Astrocyte (in vitro differentiated cells and primary cell): ENCODE data around the gene BDH2. TPM values are rescaled to one million over a fixed set of nuclear protein-coding genes. Genes with fewer than 3 reads are reported as not detected.

ENCODE experiments used
- DNase-seq: peaks from one replicate; pipeline ENCODE4 v3.0.0-alpha.2; 2010; ENCODE audit warnings: low read depth
- FAIRE-seq: peaks from 2 replicates; lab custom pipeline; 2011; peaks lifted over from hg19 to GRCh38; lab: Jason Lieb, UNC
- H2AFZ ChIP-seq: 2 replicates; pipeline ENCODE4 v1.6.0; 2012; ENCODE audit warnings: low read depth, low read length, inconsistent platforms
- H3K27ac ChIP-seq: 2 replicates; pipeline ENCODE4 v1.5.1; 2011; ENCODE audit warnings: low read depth, low read length, inconsistent platforms
- H3K27me3 ChIP-seq: 2 replicates; pipeline ENCODE4 v1.6.0; 2011; ENCODE audit warnings: low read length, inconsistent platforms; ENCODE audit not compliant: insufficient read depth
- H3K36me3 ChIP-seq: 2 replicates; pipeline ENCODE4 v1.5.1; 2011; ENCODE audit warnings: low read length, inconsistent platforms; ENCODE audit not compliant: insufficient read depth
- H3K4me1 ChIP-seq: 2 replicates; pipeline ENCODE4 v1.5.1; 2011; ENCODE audit warnings: low read length, inconsistent platforms; ENCODE audit not compliant: insufficient read depth
- H3K4me2 ChIP-seq: 2 replicates; pipeline ENCODE4 v1.6.0; 2012; ENCODE audit warnings: low read length, inconsistent platforms
- H3K4me3 ChIP-seq: 2 replicates; pipeline ENCODE4 v1.5.1; 2011; ENCODE audit warnings: low read depth, mild to moderate bottlenecking, low read length, inconsistent platforms; ENCODE audit not compliant: insufficient read depth
- H3K79me2 ChIP-seq: 2 replicates; pipeline ENCODE4 v1.6.0; 2012; ENCODE audit warnings: mild to moderate bottlenecking, low read length, inconsistent platforms; ENCODE audit not compliant: insufficient read depth
- H3K9ac ChIP-seq: 2 replicates; pipeline ENCODE4 v1.6.0; 2012; ENCODE audit warnings: mild to moderate bottlenecking, low read length, inconsistent platforms
- H3K9me3 ChIP-seq: 2 replicates; pipeline ENCODE4 v1.5.1; 2012; ENCODE audit warnings: low read depth, mild to moderate bottlenecking, low read length, inconsistent platforms; ENCODE audit not compliant: insufficient read depth
- H4K20me1 ChIP-seq: 2 replicates; pipeline ENCODE4 v1.6.0; 2012; ENCODE audit warnings: low read length, inconsistent platforms; ENCODE audit not compliant: insufficient read depth
- H3K27ac Mint-ChIP-seq: one replicate; pipeline ENCODE4 v1.8.0; 2021; ENCODE audit warnings: mild to moderate bottlenecking, mixed read lengths; ENCODE audit not compliant: unreplicated experiment
- H3K27me3 Mint-ChIP-seq: one replicate; pipeline ENCODE4 v1.8.0; 2021; ENCODE audit warnings: low read depth, mixed read lengths; ENCODE audit not compliant: unreplicated experiment
- H3K36me3 Mint-ChIP-seq: one replicate; pipeline ENCODE4 v1.8.0; 2021; ENCODE audit warnings: low read depth, mixed read lengths; ENCODE audit not compliant: unreplicated experiment
- H3K4me1 Mint-ChIP-seq: one replicate; pipeline ENCODE4 v1.8.0; 2021; ENCODE audit warnings: low read depth, mixed read lengths; ENCODE audit not compliant: unreplicated experiment
- H3K4me3 Mint-ChIP-seq: one replicate; pipeline ENCODE4 v1.8.0; 2021; ENCODE audit warnings: mild to moderate bottlenecking, moderate library complexity, mixed read lengths; ENCODE audit not compliant: unreplicated experiment
- H3K9me3 Mint-ChIP-seq: one replicate; pipeline ENCODE4 v1.8.0; 2021; ENCODE audit warnings: mild to moderate bottlenecking, mixed read lengths; ENCODE audit not compliant: unreplicated experiment
- CTCF ChIP-seq: IDR thresholded peaks from 2 replicates; pipeline ENCODE4 v1.5.1; 2011; ENCODE audit warnings: low read depth, mild to moderate bottlenecking, inconsistent platforms, low read length, moderate library complexity; ENCODE audit not compliant: insufficient read depth
- EZH2 ChIP-seq: IDR thresholded peaks from 2 replicates; pipeline ENCODE4 v1.6.1; 2012; ENCODE audit warnings: mild to moderate bottlenecking, low read length, inconsistent platforms; ENCODE audit not compliant: insufficient read depth
- total RNA-seq: library from RNA; stranded (reverse); gene quantifications from 2 replicates; pipeline ENCODE4 v1.2.1, GENCODE V29; 2021

The BDH2 gene
- total RNA-seq, 1 donor from 2014 or later: 31.0 TPM

GRCh38 chr4:103136671-103137445, 37.2 kb upstream of the BDH2 start:
- Histone ChIP-seq H3K4me3 (no peak overlapping the region), H3K79me2 (no peaks in the 10 kb centered on the region), H3K9ac (no peak overlapping the region), H4K20me1 (no peaks in the 10 kb centered on the region), H3K27me3 (no peaks in the 10 kb centered on the region), H2AFZ (no peak overlapping the region), H3K4me2 (peak overlapping the region; percentile 17), H3K36me3 (peaks cover 19% of the 10 kb centered on the region), H3K9me3 (no peaks in the 10 kb centered on the region), H3K27ac (peak overlapping the region; percentile 48), H3K4me1 (peaks cover 9% of the 10 kb centered on the region)
- DNase-seq: no peak
- Mint-ChIP-seq H3K4me1 (peaks cover 5% of the 10 kb centered on the region), H3K4me3 (no peak overlapping the region), H3K36me3 (no peaks in the 10 kb centered on the region), H3K27ac (no peak overlapping the region), H3K9me3 (no peaks in the 10 kb centered on the region), H3K27me3 (no peaks in the 10 kb centered on the region)
- FAIRE-seq: no peak
- TF ChIP-seq CTCF (no peak), EZH2 (no peak)

- DNase-seq (no peak), FAIRE-seq (no peak)
- Histone ChIP-seq H3K4me1 (no peaks in the 10 kb centered on the region), H3K4me2 (no peak overlapping the region), H3K27me3 (no peaks in the 10 kb centered on the region), H4K20me1 (no peaks in the 10 kb centered on the region), H3K36me3 (peaks cover 9% of the 10 kb centered on the region), H2AFZ (no peak overlapping the region), H3K4me3 (no peak overlapping the region), H3K79me2 (no peaks in the 10 kb centered on the region), H3K9me3 (no peaks in the 10 kb centered on the region), H3K27ac (no peak overlapping the region), H3K9ac (no peak overlapping the region)
- Mint-ChIP-seq H3K4me1 (peaks cover 9% of the 10 kb centered on the region), H3K9me3 (peaks cover 4% of the 10 kb centered on the region), H3K27me3 (no peaks in the 10 kb centered on the region), H3K4me3 (no peak overlapping the region), H3K36me3 (peaks cover 2% of the 10 kb centered on the region), H3K27ac (no peak overlapping the region)
- TF ChIP-seq EZH2 (no peak), CTCF (no peak)
These were observed 29.5 kb upstream of the BDH2 start for GRCh38 chr4:103129174-103129573.

GRCh38 chr4:103126126-103126525, 26.5 kb upstream of the BDH2 start:
- H3K4me1 Mint-ChIP-seq: peaks cover 9% of the 10 kb centered on the region

More at GRCh38 chr4:103126126-103126525, 26.5 kb upstream of the BDH2 start:
- H3K4me2 ChIP-seq: no peak overlapping the region
- H3K4me1 ChIP-seq: no peaks in the 10 kb centered on the region
- no peak overlapping the region for H3K4me3 Mint-ChIP-seq
- H3K9me3 ChIP-seq: no peaks in the 10 kb centered on the region
- no peaks in the 10 kb centered on the region for H3K27me3 Mint-ChIP-seq
- H3K27ac ChIP-seq: no peak overlapping the region
- TF ChIP-seq CTCF: no peak
- no peak for TF ChIP-seq EZH2
- peaks cover 2% of the 10 kb centered on the region for H3K36me3 Mint-ChIP-seq
- peak overlapping the region; percentile 20 for H3K27ac Mint-ChIP-seq
- peaks cover 7% of the 10 kb centered on the region for H3K36me3 ChIP-seq
- H3K9me3 Mint-ChIP-seq: peaks cover 4% of the 10 kb centered on the region
- no peaks in the 10 kb centered on the region for H3K27me3 ChIP-seq
- no peak overlapping the region for H3K9ac ChIP-seq
- no peak overlapping the region for H3K4me3 ChIP-seq
- DNase-seq: no peak
- H3K79me2 ChIP-seq: no peaks in the 10 kb centered on the region
- FAIRE-seq: no peak
- no peak overlapping the region for H2AFZ ChIP-seq
- no peaks in the 10 kb centered on the region for H4K20me1 ChIP-seq
